Activated CD8-positive, alpha-beta T cell treated with anti-CD3 and anti-CD28 coated beads, Interleukin-2, amount 10 ng/mL, durations not matched to agents 7 days and 5 days (primary cell): Measurements from ENCODE around the gene ENPP1. TPM values are rescaled to one million over a fixed set of nuclear protein-coding genes. Genes with fewer than 3 reads are reported as not detected.

Experiments used
- ATAC-seq: fragments of 150-1000 bp; cut with Tn5 transposase; one replicate; pipeline ENCODE4 v1.10.0; 2021; ENCODE audit warnings: moderate library complexity
- CTCF ChIA-PET: fragments of 350-600 bp; sonication (Branson Sonifier 250); formaldehyde crosslinking; loops from one replicate; lab custom pipeline; 2021; ENCODE audit warnings: antibody characterized with exemption; lab: Charles Lee
- POLR2A ChIA-PET: fragments of 350-600 bp; sonication (Branson Sonifier 250); formaldehyde crosslinking; loops from one replicate; lab custom pipeline; 2021; ENCODE audit warnings: antibody characterized with exemption; lab: Charles Lee
- DNase-seq: peaks from one replicate; pipeline ENCODE4 v3.0.0-alpha.2; 2020
- H3K27ac Mint-ChIP-seq: one replicate; pipeline ENCODE4 v1.8.0; 2021; ENCODE audit warnings: mild to moderate bottlenecking, mixed read lengths
- H3K27me3 Mint-ChIP-seq: one replicate; pipeline ENCODE4 v1.8.0; 2021; ENCODE audit warnings: low read depth, mixed read lengths
- H3K36me3 Mint-ChIP-seq: one replicate; pipeline ENCODE4 v1.8.0; 2021; ENCODE audit warnings: low read depth, mixed read lengths
- H3K4me1 Mint-ChIP-seq: one replicate; pipeline ENCODE4 v1.8.0; 2021; ENCODE audit warnings: low read depth, mixed read lengths
- H3K4me3 Mint-ChIP-seq: one replicate; pipeline ENCODE4 v1.8.0; 2021; ENCODE audit warnings: mild to moderate bottlenecking, mixed read lengths
- H3K9me3 Mint-ChIP-seq: one replicate; pipeline ENCODE4 v1.8.0; 2022; ENCODE audit warnings: mixed read lengths; ENCODE audit not compliant: insufficient read depth
- total RNA-seq, 2 experiments: library from RNA; stranded (reverse); gene quantifications; one replicate each; pipeline ENCODE4 v1.2.3, GENCODE V29; 2021

ENPP1 gene
- total RNA-seq, 2 experiments from 2014 or later, result 0.29 to 0.50 TPM

DNA sequence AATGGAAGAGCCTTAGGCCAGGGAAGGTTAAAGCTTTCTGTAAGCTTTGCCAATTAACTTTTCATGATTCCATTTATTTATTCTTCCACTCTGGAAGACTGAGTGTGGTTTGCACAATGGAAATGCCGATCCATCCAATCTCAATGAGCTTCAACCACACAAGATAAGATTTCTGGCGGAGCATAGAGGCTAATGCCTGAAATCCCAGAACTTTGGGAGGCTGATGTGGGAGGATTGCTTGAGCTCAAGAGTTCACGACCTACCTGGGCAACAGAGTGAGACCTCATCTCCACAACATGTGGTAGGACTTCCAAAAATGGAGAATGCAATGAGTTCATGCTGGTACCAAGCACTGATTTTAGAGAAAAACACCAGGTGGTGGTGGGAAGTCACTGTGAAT lies 6.2 kb downstream of the ENPP1 start:
- no peak overlapping the region for H3K27ac Mint-ChIP-seq
- POLR2A ChIA-PET, result no interaction called here

DNA sequence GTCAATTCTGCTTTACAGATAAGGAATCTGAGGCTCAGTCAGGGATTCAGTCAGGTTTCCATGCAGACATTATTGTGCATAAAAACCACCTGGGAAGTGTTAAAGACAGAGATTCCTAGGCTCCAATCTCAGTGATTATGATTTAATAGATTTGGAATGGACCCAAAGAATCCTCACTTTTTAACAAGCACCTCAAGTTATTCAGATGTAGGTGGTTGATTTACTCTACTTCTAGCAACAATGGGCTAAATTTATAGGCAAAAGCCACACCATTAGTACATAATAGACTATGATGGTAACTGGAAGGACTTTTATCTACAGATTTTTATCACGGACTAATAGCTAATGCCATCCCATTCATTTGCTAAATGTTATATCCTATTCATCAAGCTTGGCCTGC lies 9.0 kb downstream of the ENPP1 start:
- H3K36me3 Mint-ChIP-seq, result no peaks in the 10 kb centered on the region
- peaks cover 43% of the 10 kb centered on the region for H3K27me3 Mint-ChIP-seq
- POLR2A ChIA-PET, result no interaction called here
- no peak overlapping the region for H3K4me3 Mint-ChIP-seq
- H3K4me1 Mint-ChIP-seq, result no peaks in the 10 kb centered on the region
- no peak overlapping the region for H3K27ac Mint-ChIP-seq
- H3K9me3 Mint-ChIP-seq, result no peaks in the 10 kb centered on the region
- CTCF ChIA-PET, result no interaction called here
- ATAC-seq (no peak), DNase-seq (no peak)

More for the DNA sequence above, 6.2 kb downstream of the ENPP1 start:
- DNase-seq (no peak), ATAC-seq (no peak)
- H3K4me3 Mint-ChIP-seq, result no peak overlapping the region
- no peaks in the 10 kb centered on the region for H3K4me1 Mint-ChIP-seq
- peaks cover 52% of the 10 kb centered on the region for H3K27me3 Mint-ChIP-seq
- H3K9me3 Mint-ChIP-seq, result no peaks in the 10 kb centered on the region
- no peaks in the 10 kb centered on the region for H3K36me3 Mint-ChIP-seq
- CTCF ChIA-PET, result interaction anchor here (2.3 kb wide), 1 partner anchor 102 kb away, joined by 7 read pairs; no protein-coding TSS in a partner anchor

DNA sequence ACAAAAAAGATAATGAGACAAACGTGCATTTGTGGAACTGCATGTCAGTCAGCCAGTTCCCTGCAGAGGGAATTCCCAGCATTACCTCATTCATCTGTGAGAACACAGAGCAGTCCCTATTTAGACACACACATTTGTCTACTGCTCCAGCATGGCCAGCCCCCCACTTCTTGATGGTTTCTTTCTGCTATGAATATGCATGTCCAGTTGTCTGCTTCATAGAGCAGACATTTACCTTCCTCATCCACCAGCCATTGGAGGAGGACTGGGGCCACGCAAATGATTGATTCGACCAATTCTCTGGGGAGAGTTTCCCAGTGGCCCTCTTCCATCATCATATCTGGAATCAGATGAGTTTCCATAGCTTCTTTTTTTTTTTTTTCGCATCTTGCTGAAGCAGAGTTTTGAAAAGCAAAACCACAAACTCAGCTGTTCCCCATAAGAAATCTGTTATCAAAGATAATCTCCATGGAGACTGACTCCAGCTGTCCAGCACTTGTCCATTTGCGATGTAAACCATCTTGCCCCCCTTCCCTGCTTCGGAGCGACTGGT lies 11.8 kb downstream of the ENPP1 start:
- no peaks in the 10 kb centered on the region for H3K9me3 Mint-ChIP-seq
- CTCF ChIA-PET, result no interaction called here
- POLR2A ChIA-PET, result no interaction called here
- ATAC-seq, result no peak
- no peak for DNase-seq
- no peaks in the 10 kb centered on the region for H3K4me1 Mint-ChIP-seq
- no peak overlapping the region for H3K27ac Mint-ChIP-seq
- peaks cover 40% of the 10 kb centered on the region for H3K27me3 Mint-ChIP-seq
- H3K36me3 Mint-ChIP-seq, result no peaks in the 10 kb centered on the region
- H3K4me3 Mint-ChIP-seq, result no peak overlapping the region

DNA sequence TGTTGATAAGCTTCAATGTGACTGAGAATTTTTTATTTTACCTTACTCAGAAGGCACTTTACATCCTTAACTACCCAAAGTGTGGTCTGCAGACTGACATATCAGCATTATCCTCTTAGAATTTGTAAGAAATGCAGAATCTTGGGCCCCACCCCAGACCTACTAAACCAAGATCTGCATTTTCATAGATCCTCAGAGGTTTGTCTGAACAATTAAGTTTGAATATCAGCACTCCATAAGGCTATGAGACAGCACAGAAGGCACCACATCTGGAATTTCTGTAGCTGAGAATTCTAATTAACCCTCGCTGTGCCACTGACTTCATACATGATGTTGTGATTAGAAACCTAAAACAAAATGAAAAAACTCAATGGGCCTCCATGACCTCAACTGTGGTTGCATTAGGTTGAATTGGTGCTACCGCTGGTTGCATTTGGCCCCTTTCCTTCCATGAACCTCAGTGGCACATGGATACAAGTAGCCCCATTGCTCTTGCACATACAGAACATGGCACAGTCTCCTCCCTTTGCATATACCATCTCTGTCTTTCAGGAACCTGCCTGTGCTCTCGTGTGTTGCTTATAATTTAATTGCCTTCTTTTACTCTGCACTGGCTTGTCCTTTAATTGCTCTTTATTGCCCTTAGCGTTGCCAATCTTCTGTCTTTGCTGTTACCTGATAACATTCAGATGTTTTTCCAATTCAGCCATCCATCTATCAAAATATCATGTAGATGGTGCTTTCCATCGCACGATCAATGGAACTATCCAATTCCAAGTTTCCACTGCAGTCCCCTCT lies 13.4 kb downstream of the ENPP1 start:
- Mint-ChIP-seq H3K27ac (no peak overlapping the region), H3K27me3 (peaks cover 31% of the 10 kb centered on the region), H3K4me1 (no peaks in the 10 kb centered on the region), H3K9me3 (no peaks in the 10 kb centered on the region), H3K36me3 (no peaks in the 10 kb centered on the region), H3K4me3 (no peak overlapping the region)
- DNase-seq, result no peak
- ATAC-seq, result no peak
- ChIA-PET POLR2A (no interaction called here), CTCF (no interaction called here)

DNA sequence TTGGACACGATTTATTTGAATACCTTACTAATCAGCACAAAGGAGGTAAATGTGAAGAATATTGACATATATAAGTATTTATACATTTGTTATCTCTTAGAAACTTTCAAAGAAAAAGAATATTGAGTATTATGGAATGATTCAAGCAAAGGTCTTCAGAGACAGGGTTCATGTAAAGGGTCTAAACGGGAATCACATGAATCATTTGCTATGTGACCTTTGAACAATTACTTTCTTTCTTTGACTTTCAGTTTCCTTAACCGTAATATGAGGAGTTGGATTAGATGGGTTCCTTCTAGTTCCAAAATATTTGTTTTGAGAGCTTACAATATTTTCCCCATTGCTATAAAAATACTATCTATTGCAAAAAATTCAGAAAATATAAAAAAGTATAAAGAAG lies 14.3 kb downstream of the ENPP1 start:
- peaks cover 31% of the 10 kb centered on the region for H3K27me3 Mint-ChIP-seq

DNA sequence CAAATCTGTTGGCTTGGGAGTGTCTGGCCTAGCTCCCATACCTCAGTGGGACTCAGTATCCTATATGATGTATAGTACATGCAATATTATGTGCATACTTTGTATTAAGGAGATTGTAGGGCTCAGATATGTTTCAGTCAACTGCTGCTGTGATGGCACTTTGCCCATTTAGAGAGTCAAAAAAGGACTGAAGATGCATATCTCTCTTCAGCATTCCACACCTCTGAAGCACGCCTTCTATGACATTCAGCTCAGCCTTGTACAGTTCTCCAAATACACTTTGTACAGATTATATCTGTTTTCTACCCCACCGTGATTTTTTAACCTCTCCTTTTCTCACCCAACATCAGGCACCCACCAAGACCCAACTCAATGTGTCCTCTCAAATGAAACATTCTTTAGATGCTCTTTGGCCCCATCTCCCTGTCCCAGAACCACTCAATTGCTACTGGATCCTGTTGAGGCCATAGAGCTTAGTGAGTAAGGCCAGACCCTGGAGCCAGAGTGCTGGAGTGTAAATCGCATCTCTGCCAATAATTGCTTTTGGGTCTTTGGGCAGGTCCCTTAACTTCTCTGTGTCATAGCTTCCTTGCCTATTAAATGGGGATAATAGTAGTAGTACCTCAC lies 15.6 kb downstream of the ENPP1 start:
- H3K4me3 Mint-ChIP-seq, result no peak overlapping the region
- ATAC-seq, result no peak
- H3K4me1 Mint-ChIP-seq, result no peaks in the 10 kb centered on the region
- no peaks in the 10 kb centered on the region for H3K36me3 Mint-ChIP-seq
- CTCF ChIA-PET, result no interaction called here
- H3K27ac Mint-ChIP-seq, result no peak overlapping the region
- no peak for DNase-seq
- POLR2A ChIA-PET, result no interaction called here
- H3K9me3 Mint-ChIP-seq, result no peaks in the 10 kb centered on the region
- H3K27me3 Mint-ChIP-seq, result peaks cover 26% of the 10 kb centered on the region

More for the DNA sequence above, 14.3 kb downstream of the ENPP1 start:
- ATAC-seq (no peak), DNase-seq (no peak)
- Mint-ChIP-seq H3K27ac (no peak overlapping the region), H3K36me3 (no peaks in the 10 kb centered on the region), H3K4me1 (no peaks in the 10 kb centered on the region), H3K4me3 (no peak overlapping the region), H3K9me3 (no peaks in the 10 kb centered on the region)
- CTCF ChIA-PET, result no interaction called here
- POLR2A ChIA-PET, result no interaction called here

DNA sequence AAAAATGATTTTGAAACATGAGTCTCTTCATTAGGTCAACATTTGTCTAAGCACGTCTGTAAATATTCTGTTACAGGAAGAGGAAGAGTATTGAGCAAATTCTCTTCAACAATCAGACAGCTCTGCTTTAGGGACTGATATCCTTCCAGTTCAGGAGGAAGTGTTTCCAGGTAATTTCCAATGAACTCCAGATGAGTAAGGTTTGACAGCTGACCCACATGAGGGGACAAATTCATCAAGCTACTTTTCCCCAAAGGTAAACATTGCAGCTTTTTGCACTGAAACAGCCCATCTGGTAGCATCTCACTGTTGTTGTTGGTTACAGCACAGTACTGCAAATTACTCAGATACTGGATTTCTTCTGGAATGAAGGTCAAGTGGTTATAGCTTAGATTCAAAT lies 18.1 kb downstream of the ENPP1 start:
- ChIA-PET CTCF (no interaction called here), POLR2A (no interaction called here)
- Mint-ChIP-seq H3K36me3 (no peaks in the 10 kb centered on the region), H3K27me3 (peaks cover 15% of the 10 kb centered on the region), H3K4me3 (no peak overlapping the region), H3K9me3 (no peaks in the 10 kb centered on the region), H3K27ac (no peak overlapping the region), H3K4me1 (no peaks in the 10 kb centered on the region)
- no peak for DNase-seq
- ATAC-seq, result no peak

DNA sequence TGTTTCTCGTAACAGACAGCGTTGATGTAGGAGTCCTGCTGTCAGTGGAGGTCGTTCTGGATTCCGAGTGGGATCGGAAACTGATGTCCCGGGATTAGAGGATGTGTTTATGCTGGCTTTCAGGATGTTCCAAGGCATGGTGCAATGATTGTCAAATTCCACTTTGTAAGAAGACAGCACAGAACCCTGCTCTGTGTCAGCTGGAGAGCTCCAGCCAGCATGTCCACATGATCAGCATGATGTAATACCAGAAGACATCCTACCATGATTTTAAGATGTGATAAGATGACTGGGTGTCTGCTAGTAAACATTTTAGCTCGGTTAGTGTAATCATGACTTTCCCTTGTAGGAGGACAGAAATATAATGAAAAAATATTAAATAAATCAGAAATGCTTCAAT lies 20.3 kb downstream of the ENPP1 start:
- DNase-seq (no peak), ATAC-seq (no peak)
- POLR2A ChIA-PET, result no interaction called here
- Mint-ChIP-seq H3K27ac (no peak overlapping the region), H3K4me1 (no peaks in the 10 kb centered on the region), H3K4me3 (no peak overlapping the region), H3K36me3 (no peaks in the 10 kb centered on the region), H3K27me3 (peaks cover 16% of the 10 kb centered on the region), H3K9me3 (no peaks in the 10 kb centered on the region)
- CTCF ChIA-PET, result no interaction called here

DNA sequence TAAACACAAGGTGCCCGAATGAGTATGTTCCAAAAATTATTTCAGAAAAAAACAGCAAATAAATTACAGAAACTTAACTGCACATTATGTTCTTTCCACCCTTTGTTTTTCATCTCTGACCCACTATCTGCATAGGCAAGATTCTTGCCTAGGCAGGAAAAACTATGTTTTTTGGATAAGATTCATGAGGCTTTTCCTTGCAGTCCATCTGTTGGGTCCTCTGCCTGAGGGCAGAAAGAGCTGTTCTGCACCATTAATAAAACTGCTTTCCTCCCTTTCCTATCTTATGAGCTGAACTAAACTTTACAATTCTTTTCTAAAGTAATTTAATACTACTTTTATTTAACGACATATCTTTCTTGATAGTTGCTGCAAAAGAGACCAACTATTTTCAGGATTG lies 21.1 kb downstream of the ENPP1 start:
- ATAC-seq (no peak), DNase-seq (no peak)
- ChIA-PET POLR2A (no interaction called here), CTCF (no interaction called here)
- no peak overlapping the region for H3K27ac Mint-ChIP-seq
- H3K4me3 Mint-ChIP-seq, result no peak overlapping the region
- H3K4me1 Mint-ChIP-seq, result no peaks in the 10 kb centered on the region
- H3K36me3 Mint-ChIP-seq, result no peaks in the 10 kb centered on the region
- H3K27me3 Mint-ChIP-seq, result peaks cover 17% of the 10 kb centered on the region
- no peaks in the 10 kb centered on the region for H3K9me3 Mint-ChIP-seq

DNA sequence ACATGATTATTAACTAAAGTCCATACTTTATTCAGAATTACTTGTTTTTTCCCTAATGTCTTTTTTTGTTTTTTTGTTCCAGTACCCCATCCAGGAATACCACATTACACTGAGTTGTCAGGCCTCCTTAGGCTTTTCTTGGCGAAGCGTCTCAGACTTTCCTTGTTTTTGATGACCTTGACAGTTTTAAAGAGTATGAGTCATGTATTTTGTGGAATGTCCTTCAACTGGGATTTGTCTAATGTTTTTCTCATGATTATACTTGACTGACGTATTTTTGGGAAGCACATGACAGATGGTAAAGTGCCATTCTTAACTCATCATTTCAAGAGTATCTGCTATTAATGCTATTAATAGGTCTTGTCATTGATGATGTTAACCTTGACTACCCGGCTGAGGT lies 23.6 kb downstream of the ENPP1 start:
- CTCF ChIA-PET, result no interaction called here
- Mint-ChIP-seq H3K4me1 (no peaks in the 10 kb centered on the region), H3K27me3 (peaks cover 19% of the 10 kb centered on the region), H3K36me3 (no peaks in the 10 kb centered on the region), H3K27ac (no peak overlapping the region), H3K4me3 (no peak overlapping the region), H3K9me3 (no peaks in the 10 kb centered on the region)
- POLR2A ChIA-PET, result no interaction called here
- no peak for DNase-seq
- no peak for ATAC-seq

DNA sequence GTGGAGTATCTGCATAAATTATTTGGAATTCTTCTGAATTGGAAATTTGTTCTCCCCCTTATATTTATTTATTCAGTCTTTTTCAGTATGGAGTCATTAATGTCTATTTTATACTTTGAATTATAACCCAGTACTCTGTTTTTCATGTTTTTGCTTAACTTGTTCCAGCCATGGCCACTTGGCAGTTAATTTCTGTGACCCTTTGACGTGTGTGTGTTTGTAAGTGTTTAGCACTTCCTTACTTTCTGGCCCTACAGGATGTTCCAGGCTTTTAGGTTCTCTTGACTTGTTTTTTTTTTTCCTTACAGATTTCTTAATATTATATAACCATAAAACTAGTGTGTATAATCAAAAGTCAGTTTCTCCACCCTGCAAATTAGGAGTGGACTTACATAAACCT lies 24.1 kb downstream of the ENPP1 start:
- ChIA-PET CTCF (no interaction called here), POLR2A (no interaction called here)
- no peak for ATAC-seq
- no peak for DNase-seq
- Mint-ChIP-seq H3K27me3 (peaks cover 18% of the 10 kb centered on the region), H3K4me3 (no peak overlapping the region), H3K27ac (no peak overlapping the region), H3K9me3 (no peaks in the 10 kb centered on the region), H3K36me3 (no peaks in the 10 kb centered on the region), H3K4me1 (no peaks in the 10 kb centered on the region)

DNA sequence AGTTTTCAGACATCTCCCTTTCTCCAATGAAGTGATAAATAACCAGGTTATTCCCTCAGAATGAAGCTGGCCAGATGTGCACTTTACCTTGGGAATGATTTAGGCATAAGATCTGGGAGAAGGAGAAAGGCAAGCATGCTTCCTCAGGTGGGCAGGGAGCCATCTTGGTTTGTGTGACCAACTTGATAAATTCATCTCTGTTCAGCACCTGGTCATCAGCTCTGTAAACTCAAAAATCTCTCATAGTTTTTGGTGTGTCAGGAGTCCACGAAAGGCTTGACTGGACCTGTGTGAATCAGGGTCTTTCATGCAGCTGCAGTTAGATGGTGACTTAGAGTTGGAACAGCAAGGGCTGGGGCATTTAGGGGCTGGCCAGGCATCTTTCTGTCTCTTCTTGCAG lies 24.5 kb downstream of the ENPP1 start:
- no peak for ATAC-seq
- Mint-ChIP-seq H3K36me3 (no peaks in the 10 kb centered on the region), H3K4me1 (no peaks in the 10 kb centered on the region), H3K4me3 (no peak overlapping the region), H3K27ac (no peak overlapping the region), H3K9me3 (no peaks in the 10 kb centered on the region), H3K27me3 (peaks cover 18% of the 10 kb centered on the region)
- DNase-seq, result no peak
- POLR2A ChIA-PET, result no interaction called here
- CTCF ChIA-PET, result no interaction called here
